Muscle of leg (tissue), 9 donors: ENCODE data around the gene C4orf33. TPM values are rescaled to one million over a fixed set of nuclear protein-coding genes. Genes with fewer than 3 reads are reported as not detected.

ENCODE experiments used
- polyA plus RNA-seq, 8 donors: library from polyadenylated mRNA; unstranded; fragments of 120-200 nt; gene quantifications; one replicate each; pipeline versions ENCODE4 v1.2.1 to v1.2.3, GENCODE V29; 2013; ENCODE audit warnings: inconsistent platforms in 1 of 8, low replicate concordance in 1 of 8; ENCODE audit not compliant: insufficient read length in 8 of 8, insufficient read depth in 1 of 8
- total RNA-seq: library from RNA; stranded (reverse); fragments of 120-200 nt; gene quantifications from one replicate; pipeline ENCODE4 v1.2.4, GENCODE V29; 2013

Gene C4orf33
- total and polyA plus RNA-seq, 9 donors = 4.4 to 8.8 (median 6.4) TPM

Other genes with a start within 250 kb of the C4orf33 start
- gene SCLT1, start 2.6 kb upstream of the C4orf33 start, total RNA-seq = 16.3 TPM
- gene SCLT1, start 2.6 kb upstream of the C4orf33 start, polyA plus RNA-seq = 10 to 100 TPM in 4 of 8 donors, 1 to 10 TPM in 4; 8.6 to 12.4 (median 10.2) TPM